Neutrophil (primary cell): ENCODE measurements around the gene LRRTM1.

Experiments used
- H3K27ac ChIP-seq: fragments of 200-600 bp; sonication (generic); 2 replicates; pipeline ENCODE4 v1.5.1; 2016; ENCODE audit warnings: mild to moderate bottlenecking, moderate library complexity
- H3K27me3 ChIP-seq: fragments of 200-600 bp; sonication (generic); 2 replicates; pipeline ENCODE4 v1.6.0; 2016; ENCODE audit warnings: mild to moderate bottlenecking
- H3K36me3 ChIP-seq: fragments of 200-600 bp; sonication (generic); 2 replicates; pipeline ENCODE4 v1.5.1; 2017
- H3K4me1 ChIP-seq, 2 experiments: fragments of 200-600 bp in 1 of 2; sonication (generic) in 1 of 2; 1 replicate in 1 of 2; 2 replicates in 1 of 2; pipeline versions ENCODE4 v1.5.1 to v1.6.1; 2013 to 2016; ENCODE audit warnings: low read depth in 1 of 2, low read length in 1 of 2, mild to moderate bottlenecking in 1 of 2, moderate library complexity in 1 of 2; ENCODE audit not compliant: control insufficient read depth in 1 of 2, insufficient read depth in 1 of 2
- H3K4me3 ChIP-seq, 2 experiments: fragments of 200-600 bp in 1 of 2; sonication (generic) in 1 of 2; 1 replicate in 1 of 2; 2 replicates in 1 of 2; pipeline ENCODE4 v1.5.1; 2013 to 2016; ENCODE audit warnings: low read depth in 1 of 2, low read length in 1 of 2, mild to moderate bottlenecking in 1 of 2, moderate library complexity in 1 of 2
- H3K9me3 ChIP-seq: fragments of 200-600 bp; sonication (generic); 2 replicates; pipeline ENCODE4 v1.5.1; 2016
- CTCF ChIP-seq: fragments of 200-600 bp; sonication (generic); IDR thresholded peaks from 2 replicates; pipeline ENCODE4 v1.5.1; 2016; ENCODE audit warnings: antibody characterized with exemption

Gene LRRTM1

DNA sequence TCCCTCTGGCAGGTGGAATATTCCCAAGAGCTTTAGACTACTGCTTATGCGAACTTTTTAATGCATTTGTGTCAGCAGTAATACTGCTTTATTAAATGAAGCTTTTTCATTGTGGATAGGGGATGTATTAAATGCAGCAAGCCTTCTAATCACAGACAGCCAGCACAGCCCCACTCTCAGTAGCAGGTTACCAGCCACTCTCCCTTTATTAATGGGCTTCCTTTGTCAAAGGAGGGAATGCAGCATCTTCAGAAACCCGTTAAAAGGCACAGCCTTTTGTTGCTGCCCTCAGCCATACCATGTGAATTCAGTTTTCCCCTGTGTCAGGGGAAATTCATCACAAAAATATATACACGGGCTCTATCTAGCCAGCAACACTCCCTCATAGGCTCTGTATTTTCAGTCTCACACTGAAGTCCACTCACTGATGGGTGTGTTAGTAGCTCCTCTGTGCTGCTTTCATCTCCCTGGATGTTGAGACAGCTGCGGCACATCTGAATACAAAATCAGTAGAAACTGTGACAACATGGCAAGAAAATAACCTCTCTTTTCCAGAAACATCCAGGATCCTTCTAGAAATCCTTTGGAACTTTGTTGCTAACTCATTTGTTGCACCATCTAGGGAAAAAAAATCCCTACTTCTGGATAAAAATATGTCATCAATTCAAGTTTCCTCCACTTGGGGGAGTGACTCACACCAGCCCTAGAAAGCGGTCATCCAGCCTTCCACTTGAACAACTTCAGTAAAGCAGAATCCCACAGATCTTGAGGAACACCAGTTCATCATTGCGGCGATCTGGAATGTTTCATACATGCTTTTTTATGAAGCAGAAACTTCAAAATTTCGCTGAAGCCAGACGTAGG lies 48.4 kb downstream of the LRRTM1 start:
- TF ChIP-seq CTCF, result no peak
- Histone ChIP-seq H3K9me3 (no peaks in the 10 kb centered on the region), H3K27me3 (no peaks in the 10 kb centered on the region), H3K4me3 (no peak overlapping the region), H3K36me3 (no peaks in the 10 kb centered on the region), H3K27ac (no peak overlapping the region), H3K4me1 (no peaks in the 10 kb centered on the region)

DNA sequence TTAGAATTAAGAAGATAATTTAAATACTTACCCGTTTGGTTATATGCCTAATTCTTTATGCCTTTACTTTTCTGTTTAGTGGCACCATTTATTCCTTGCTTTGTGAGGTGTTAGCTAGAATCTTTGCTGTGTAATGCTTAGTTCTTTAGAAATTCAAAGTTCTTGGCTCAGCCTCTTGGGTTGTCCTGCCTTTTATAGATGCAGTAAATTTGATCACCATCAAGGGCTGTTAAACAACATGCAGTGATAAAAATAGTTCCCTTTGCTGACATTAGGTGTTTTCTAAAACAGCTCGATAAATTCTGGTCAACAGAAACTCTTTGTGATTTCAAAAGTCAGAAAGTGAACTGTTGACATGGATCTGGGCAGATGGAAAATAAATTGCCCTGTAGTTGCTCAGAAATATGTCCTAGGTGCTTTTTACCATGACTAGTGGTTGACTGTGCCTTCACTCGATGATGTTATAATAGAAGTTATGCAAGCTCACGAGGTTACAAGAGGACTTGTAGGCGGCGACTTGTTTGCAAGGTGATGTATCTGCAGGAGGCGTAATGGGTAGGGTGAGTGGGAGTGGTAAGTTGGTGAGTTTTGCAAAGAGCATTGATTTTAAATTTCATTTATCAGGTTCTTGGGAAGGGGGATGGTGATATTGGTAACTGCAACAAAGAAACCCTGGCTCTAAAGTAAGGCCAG lies 52.1 kb downstream of the LRRTM1 start:
- no peak overlapping the region for H3K27ac ChIP-seq
- H3K36me3 ChIP-seq, result no peaks in the 10 kb centered on the region
- H3K9me3 ChIP-seq, result no peaks in the 10 kb centered on the region
- no peaks in the 10 kb centered on the region for H3K4me1 ChIP-seq
- no peak for TF ChIP-seq CTCF
- no peaks in the 10 kb centered on the region for H3K27me3 ChIP-seq
- no peak overlapping the region for H3K4me3 ChIP-seq
